GM12865 (cell line): Measurements from ENCODE around the gene RRAGB.
"Not testable (repeated sequence)": the region's sequence is repeated elsewhere in the genome, so short reads cannot be mapped to it uniquely, and the experiment has no call there.

Source experiments
- DNase-seq: peaks from one replicate; pipeline ENCODE4 v3.0.0; 2010; ENCODE audit warnings: low read depth
- H3K4me3 ChIP-seq: 2 replicates; pipeline ENCODE4 v1.5.1; 2011; ENCODE audit warnings: mild to moderate bottlenecking, low read depth, low read length, control low read depth
- TF ChIP-seq, protein P1 (sequence below): IDR thresholded peaks from 2 replicates; pipeline ENCODE4 v1.5.1; 2011; ENCODE audit warnings: low read length, control low read depth, low read depth, inconsistent platforms; ENCODE audit not compliant: insufficient read depth; ENCODE audit errors: missing control alignments

Gene RRAGB

GRCh38 chrX:55717521-55718497 lies at the start of gene RRAGB:
TSS of gene RRAGB (plus strand) at chrX:55717749. CDS start at chrX:55718328, 579 bp downstream.
- TF ChIP-seq, protein P1, sequence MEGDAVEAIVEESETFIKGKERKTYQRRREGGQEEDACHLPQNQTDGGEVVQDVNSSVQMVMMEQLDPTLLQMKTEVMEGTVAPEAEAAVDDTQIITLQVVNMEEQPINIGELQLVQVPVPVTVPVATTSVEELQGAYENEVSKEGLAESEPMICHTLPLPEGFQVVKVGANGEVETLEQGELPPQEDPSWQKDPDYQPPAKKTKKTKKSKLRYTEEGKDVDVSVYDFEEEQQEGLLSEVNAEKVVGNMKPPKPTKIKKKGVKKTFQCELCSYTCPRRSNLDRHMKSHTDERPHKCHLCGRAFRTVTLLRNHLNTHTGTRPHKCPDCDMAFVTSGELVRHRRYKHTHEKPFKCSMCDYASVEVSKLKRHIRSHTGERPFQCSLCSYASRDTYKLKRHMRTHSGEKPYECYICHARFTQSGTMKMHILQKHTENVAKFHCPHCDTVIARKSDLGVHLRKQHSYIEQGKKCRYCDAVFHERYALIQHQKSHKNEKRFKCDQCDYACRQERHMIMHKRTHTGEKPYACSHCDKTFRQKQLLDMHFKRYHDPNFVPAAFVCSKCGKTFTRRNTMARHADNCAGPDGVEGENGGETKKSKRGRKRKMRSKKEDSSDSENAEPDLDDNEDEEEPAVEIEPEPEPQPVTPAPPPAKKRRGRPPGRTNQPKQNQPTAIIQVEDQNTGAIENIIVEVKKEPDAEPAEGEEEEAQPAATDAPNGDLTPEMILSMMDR: peak; percentile 54
- H3K4me3 ChIP-seq: peak within 1 kb of the TSS; percentile 79
- peak; percentile 95 for DNase-seq

GRCh38 chrX:55668084-55668483 lies 49.5 kb upstream of the RRAGB start:
- TF ChIP-seq, protein P1: no peak
- no peak for DNase-seq
- H3K4me3 ChIP-seq: no peak overlapping the region

- H3K4me3 ChIP-seq, DNase-seq: not testable (repeated sequence)
Measured at GRCh38 chrX:55688579-55688978, 29.0 kb upstream of the RRAGB start.

- no peak overlapping the region for H3K4me3 ChIP-seq
- no peak for DNase-seq
- TF ChIP-seq, protein P1: no peak
Measured at GRCh38 chrX:55695227-55696018, 22.1 kb upstream of the RRAGB start.

GRCh38 chrX:55697381-55697780 lies 20.2 kb upstream of the RRAGB start:
- H3K4me3 ChIP-seq: no peak overlapping the region
- TF ChIP-seq, protein P1: no peak
- DNase-seq: no peak

DNA sequence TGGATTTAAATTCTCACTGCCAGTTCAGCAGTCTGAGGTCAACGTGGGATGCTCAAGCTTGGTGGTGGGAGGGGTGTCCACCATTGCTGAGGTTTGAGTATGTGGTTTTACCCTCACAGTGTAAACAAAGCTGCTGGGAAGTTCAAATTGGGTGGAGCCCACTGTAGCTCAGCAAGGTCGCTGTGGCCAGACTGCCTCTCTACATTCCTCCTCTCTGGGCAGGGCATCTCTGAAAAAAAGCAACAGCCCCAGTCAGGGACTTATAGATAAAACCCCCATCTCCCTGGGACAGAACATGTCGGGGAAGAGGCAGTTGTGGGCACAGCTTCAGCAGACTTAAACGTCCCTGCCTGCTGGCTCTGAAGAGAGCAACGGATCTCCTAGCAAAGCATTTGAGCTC lies 14.9 kb upstream of the RRAGB start:
- TF ChIP-seq, protein P1: no peak
- no peak for DNase-seq
- no peak overlapping the region for H3K4me3 ChIP-seq

- DNase-seq, H3K4me3 ChIP-seq: not testable (repeated sequence)
Measured at GRCh38 chrX:55703436-55703835, 14.1 kb upstream of the RRAGB start.

DNA sequence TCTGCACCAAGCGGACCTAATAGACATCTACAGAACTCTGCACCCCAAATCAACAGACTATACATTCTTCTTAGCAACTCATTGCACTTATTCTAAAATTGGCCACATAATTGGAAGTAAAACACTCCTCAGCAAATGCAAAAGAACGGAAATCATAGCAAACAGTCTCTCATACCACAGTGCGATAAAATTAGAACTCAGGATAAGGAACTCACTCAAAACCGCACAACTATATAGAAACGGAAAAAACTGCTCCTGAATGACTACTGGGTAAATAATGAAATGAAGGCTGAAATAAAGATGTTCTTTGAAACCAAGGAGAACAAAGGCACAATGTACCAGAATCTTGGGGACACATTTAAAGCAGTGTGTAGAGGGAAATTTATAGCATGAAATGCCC lies 12.5 kb upstream of the RRAGB start:
- not testable (repeated sequence) for H3K4me3 ChIP-seq, DNase-seq
